Sigmoid colon (tissue), 4 donors: Measurements from ENCODE around the gene NUB1.

Experiments
- EP300 ChIP-seq, 4 donors: sonication (generic); formaldehyde crosslinking; IDR thresholded peaks; one replicate each; pipeline ENCODE4 v1.6.1; 2017; ENCODE audit warnings: antibody characterized with exemption in 4 of 4
- POLR2A ChIP-seq, 2 donors: fragments of 450-650 bp; IDR thresholded peaks; one replicate each; pipeline ENCODE4 v1.6.1; 2016; ENCODE audit warnings: antibody characterized with exemption in 2 of 2, mild to moderate bottlenecking in 2 of 2, moderate library complexity in 2 of 2
- POLR2AphosphoS5 ChIP-seq, 4 donors: sonication (generic); formaldehyde crosslinking; IDR thresholded peaks; one replicate each; pipeline ENCODE4 v1.6.1; 2017; ENCODE audit warnings: antibody characterized with exemption in 4 of 4
- TF ChIP-seq, protein P1 (sequence below), 4 experiments: fragments of 450-650 bp in 3 of 4; fragments of 200-600 bp in 1 of 4; IDR thresholded peaks; one replicate each; pipeline ENCODE4 v1.5.1; 2016 to 2019; ENCODE audit warnings: antibody characterized with exemption in 4 of 4, mild to moderate bottlenecking in 3 of 4, moderate library complexity in 2 of 4

DNA sequence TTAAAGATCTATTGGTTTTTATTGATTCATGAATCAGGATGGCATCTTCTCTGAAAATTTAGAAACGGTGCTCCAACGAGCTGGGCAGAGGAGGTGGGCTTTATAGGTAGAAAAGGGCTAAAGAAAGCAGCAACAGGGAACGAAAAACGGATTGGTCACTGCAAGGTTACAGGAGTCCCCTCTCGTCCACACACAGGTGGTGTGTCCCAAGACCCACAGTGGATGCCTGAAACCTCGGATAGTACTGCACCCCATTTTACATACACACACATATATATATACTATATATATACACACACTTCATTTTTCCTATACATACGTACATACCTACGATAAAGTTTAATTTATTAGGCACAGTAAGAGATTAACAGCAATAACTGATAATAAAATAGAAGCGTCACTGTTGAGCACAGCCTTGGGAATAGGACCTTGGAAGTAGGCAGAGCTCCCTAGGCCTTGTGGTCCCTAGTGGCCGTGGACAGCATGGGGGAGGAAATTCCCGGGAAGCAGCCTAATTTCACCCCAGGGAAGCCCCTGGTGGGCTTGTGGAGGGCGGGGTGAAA, 737 bp upstream of the NUB1 start:
- TF ChIP-seq, protein P1, sequence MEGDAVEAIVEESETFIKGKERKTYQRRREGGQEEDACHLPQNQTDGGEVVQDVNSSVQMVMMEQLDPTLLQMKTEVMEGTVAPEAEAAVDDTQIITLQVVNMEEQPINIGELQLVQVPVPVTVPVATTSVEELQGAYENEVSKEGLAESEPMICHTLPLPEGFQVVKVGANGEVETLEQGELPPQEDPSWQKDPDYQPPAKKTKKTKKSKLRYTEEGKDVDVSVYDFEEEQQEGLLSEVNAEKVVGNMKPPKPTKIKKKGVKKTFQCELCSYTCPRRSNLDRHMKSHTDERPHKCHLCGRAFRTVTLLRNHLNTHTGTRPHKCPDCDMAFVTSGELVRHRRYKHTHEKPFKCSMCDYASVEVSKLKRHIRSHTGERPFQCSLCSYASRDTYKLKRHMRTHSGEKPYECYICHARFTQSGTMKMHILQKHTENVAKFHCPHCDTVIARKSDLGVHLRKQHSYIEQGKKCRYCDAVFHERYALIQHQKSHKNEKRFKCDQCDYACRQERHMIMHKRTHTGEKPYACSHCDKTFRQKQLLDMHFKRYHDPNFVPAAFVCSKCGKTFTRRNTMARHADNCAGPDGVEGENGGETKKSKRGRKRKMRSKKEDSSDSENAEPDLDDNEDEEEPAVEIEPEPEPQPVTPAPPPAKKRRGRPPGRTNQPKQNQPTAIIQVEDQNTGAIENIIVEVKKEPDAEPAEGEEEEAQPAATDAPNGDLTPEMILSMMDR (IDR thresholded peaks at IDR 0.05): peak in 2 of 4 experiments; percentile 6 to 9
- no peak for TF ChIP-seq POLR2AphosphoS5 (IDR thresholded peaks at IDR 0.05)
- no peak for TF ChIP-seq POLR2A (IDR thresholded peaks at IDR 0.05)
- no peak for TF ChIP-seq EP300 (IDR thresholded peaks at IDR 0.05)
